ENCODE measurements around the gene CYP2A7. TPM values are rescaled to one million over a fixed set of nuclear protein-coding genes. Genes with fewer than 3 reads are reported as not detected.
"Not testable (repeated sequence)": the region's sequence is repeated elsewhere in the genome, so short reads cannot be mapped to it uniquely, and the experiment has no call there.

CYP2A7 gene
- total and polyA plus RNA-seq, 4 donors, result 0.10 to 1.4 (median 0.78) TPM; not detected in 1

DNA sequence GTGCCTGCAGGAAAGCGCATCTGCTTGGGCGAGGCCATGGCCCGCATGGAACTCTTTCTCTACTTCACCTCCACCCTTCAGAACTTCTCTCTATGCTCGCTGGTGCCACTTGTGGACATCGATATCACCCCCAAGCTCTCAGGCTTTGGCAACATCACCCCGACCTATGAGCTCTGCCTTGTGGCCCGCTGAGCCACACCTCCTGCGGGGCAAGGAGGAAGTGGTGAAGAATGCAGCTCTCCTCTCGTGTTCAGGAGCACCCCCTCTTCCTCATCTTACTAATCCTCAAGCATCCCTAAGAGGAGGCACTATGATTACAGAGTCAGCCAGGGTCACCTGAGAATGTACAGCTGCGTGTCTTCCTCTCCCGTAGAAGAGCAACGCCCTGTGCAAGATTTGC, 17.9 kb upstream of the CYP2A7 start:
- not testable (repeated sequence) for H3K27me3 ChIP-seq (ENCODE audit: control insufficient read depth, insufficient read depth, low read length); DNase-seq (ENCODE audit: low read depth in 4 of 6, low spot score in 6 of 6); H3K4me3 ChIP-seq (ENCODE audit: low read depth, low read length); H3K9me3 ChIP-seq (ENCODE audit: control insufficient read depth, insufficient read depth, low read length); H3K27ac ChIP-seq (ENCODE audit: low read depth, low read length); H3K36me3 ChIP-seq (ENCODE audit: control insufficient read depth, insufficient read depth, low read length); H3K4me1 ChIP-seq (ENCODE audit: control insufficient read depth, insufficient read depth, low read length)
- WGBS (ENCODE audit: insufficient coverage), result 88% methylated on average over 8 of the region's 12 CpGs

DNA sequence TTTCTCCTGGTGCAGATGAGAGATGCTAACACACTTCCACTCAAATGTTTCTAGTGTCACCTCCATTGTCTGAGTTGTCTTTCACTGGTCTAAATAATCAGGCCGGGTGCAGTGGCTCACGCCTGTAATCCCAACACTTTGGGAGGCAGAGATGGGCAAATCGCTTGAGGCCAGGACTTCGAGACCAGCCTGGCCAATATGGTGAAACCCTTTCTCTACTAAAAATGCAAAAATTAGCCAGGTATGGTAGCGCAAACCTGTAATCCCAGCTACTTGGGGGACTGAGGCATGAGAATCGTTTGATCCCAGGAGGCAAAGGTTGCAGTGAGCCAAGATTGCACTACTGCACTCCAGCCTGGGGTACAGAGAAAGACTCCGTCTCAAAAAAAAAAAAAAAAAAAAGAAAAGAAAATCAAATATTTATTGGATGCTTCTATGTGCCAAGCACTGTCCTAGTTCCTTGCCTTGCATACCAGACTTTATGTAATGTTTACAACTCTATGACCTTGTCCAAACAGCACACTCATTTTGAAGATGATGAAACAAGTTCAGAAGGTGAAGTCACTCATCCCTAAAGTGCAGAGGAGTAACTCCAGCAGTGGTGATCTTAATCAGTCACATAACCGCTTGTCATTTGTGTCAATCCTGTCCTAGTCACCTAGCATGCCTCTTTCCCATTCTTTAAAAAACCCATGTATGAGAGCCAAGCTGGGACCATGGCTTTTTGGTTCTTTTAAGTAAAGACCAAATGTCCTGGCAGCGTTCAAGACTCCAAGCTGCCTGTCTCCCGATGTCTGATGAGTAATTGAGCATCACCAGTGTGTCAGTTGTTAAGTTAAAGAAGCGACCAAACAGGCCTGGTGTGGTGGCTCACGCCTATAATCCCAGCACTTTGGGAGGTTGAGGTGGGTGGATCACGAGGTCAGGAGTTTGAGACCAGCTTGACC, 15.1 kb upstream of the CYP2A7 start:
- DNase-seq (ENCODE audit: low read depth in 4 of 6, low spot score in 6 of 6); H3K9me3 ChIP-seq (ENCODE audit: control insufficient read depth, insufficient read depth, low read length); H3K27ac ChIP-seq (ENCODE audit: low read depth, low read length); H3K36me3 ChIP-seq (ENCODE audit: control insufficient read depth, insufficient read depth, low read length); H3K4me1 ChIP-seq (ENCODE audit: control insufficient read depth, insufficient read depth, low read length); H3K4me3 ChIP-seq (ENCODE audit: low read depth, low read length); H3K27me3 ChIP-seq (ENCODE audit: control insufficient read depth, insufficient read depth, low read length): not testable (repeated sequence)
- 94% methylated on average over 8 of the region's 13 CpGs for WGBS (ENCODE audit: insufficient coverage)

DNA sequence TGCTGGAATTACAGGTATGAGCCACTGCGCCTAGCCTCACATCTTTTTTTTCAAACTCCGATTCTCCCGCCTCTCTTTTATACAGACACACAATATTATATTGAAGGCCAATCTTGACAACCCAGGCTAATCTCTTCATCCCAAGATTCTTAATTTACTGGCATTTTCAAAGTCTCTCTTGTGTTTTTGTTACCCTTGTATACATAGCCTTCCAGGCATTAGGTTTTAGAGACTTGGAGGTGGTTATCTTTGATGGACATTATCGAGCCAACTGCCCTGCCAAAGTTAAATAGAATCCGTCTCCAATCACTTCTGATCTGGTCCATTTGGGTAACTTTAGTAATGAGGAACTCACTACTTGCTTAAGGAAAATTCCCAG, 14.4 kb upstream of the CYP2A7 start:
- DNase-seq (ENCODE audit: low read depth in 4 of 6, low spot score in 6 of 6), result no peak
- H3K36me3 ChIP-seq (ENCODE audit: control insufficient read depth, insufficient read depth, low read length), result no peaks in the 10 kb centered on the region
- WGBS (ENCODE audit: insufficient coverage), result 93% methylated on average over 3 of the region's 5 CpGs

DNA sequence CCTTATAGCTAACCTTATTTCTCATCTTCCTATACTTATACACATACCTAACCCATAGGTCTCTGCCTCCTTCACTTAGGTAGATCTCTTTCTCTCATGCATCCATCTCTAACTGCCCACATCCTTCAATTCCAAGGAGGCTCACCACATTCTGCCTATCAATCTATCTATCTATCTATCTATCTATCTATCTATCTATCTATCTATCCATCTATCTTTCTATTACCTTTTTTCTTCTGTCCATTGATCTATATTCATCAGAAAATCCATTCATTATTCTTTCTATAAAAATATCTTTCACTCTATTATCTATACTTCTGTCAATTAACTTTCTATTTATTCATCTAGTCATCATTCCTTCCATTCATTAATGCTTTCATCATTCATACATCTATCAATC, 11.1 kb upstream of the CYP2A7 start:
- H3K36me3 ChIP-seq (ENCODE audit: control insufficient read depth, insufficient read depth, low read length), result no peaks in the 10 kb centered on the region
- no peaks in the 10 kb centered on the region for H3K9me3 ChIP-seq (ENCODE audit: control insufficient read depth, insufficient read depth, low read length)
- no peak overlapping the region for H3K27ac ChIP-seq (ENCODE audit: low read depth, low read length)
- no peaks in the 10 kb centered on the region for H3K4me1 ChIP-seq (ENCODE audit: control insufficient read depth, insufficient read depth, low read length)
- H3K4me3 ChIP-seq (ENCODE audit: low read depth, low read length), result no peak overlapping the region
- no peaks in the 10 kb centered on the region for H3K27me3 ChIP-seq (ENCODE audit: control insufficient read depth, insufficient read depth, low read length)
- no peak for DNase-seq (ENCODE audit: low read depth in 4 of 6, low spot score in 6 of 6)

More for the DNA sequence above, 14.4 kb upstream of the CYP2A7 start:
- Histone ChIP-seq H3K27ac (ENCODE audit: low read depth, low read length) (no peak overlapping the region), H3K9me3 (ENCODE audit: control insufficient read depth, insufficient read depth, low read length) (no peaks in the 10 kb centered on the region), H3K4me1 (ENCODE audit: control insufficient read depth, insufficient read depth, low read length) (no peaks in the 10 kb centered on the region), H3K4me3 (ENCODE audit: low read depth, low read length) (no peak overlapping the region), H3K27me3 (ENCODE audit: control insufficient read depth, insufficient read depth, low read length) (no peaks in the 10 kb centered on the region)

DNA sequence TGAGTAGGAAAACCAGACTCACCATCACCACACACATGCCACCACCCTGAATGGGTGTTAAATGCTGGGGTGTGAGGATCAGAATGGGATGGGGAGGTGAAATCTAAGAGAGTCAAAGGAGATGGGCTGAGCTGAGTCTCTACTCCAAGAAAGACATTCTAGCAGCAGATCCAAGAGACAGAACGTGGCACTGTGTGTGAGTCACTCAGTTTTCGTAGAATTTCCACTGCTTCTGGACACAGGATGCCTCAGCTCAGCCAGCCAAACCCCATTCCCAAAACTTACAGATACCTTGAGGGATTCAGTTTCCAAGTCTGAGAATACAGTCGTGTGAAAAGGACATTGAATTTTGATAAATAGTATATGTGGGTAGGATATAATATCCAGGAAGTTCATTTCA, 7.3 kb upstream of the CYP2A7 start:
- 59% methylated on average over 3 of the region's 3 CpGs for WGBS (ENCODE audit: insufficient coverage)
- no peaks in the 10 kb centered on the region for H3K4me1 ChIP-seq (ENCODE audit: control insufficient read depth, insufficient read depth, low read length)
- DNase-seq (ENCODE audit: low read depth in 4 of 6, low spot score in 6 of 6), result no peak
- no peak overlapping the region for H3K4me3 ChIP-seq (ENCODE audit: low read depth, low read length)
- H3K27ac ChIP-seq (ENCODE audit: low read depth, low read length), result no peak overlapping the region
- no peaks in the 10 kb centered on the region for H3K9me3 ChIP-seq (ENCODE audit: control insufficient read depth, insufficient read depth, low read length)
- no peaks in the 10 kb centered on the region for H3K27me3 ChIP-seq (ENCODE audit: control insufficient read depth, insufficient read depth, low read length)
- no peaks in the 10 kb centered on the region for H3K36me3 ChIP-seq (ENCODE audit: control insufficient read depth, insufficient read depth, low read length)

DNA sequence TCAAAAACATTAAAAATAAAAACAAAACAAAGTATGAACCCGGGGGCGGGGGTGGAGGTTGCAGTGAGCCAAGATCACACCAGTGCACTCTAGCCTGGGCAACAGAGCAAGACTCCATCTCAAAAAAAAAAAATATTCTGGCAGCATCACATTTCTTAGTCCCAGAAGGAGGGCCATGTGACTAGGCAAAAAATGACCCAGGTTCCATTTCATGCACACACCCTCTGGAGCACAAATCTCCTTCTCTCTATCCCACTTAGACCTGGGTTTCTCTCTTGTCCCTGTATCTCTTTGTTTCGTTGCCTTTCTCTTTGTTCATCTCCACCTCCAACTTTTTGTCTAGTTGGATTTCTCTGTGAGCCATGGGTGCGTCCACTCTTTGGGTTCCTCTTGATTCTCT, 6.2 kb upstream of the CYP2A7 start:
- WGBS (ENCODE audit: insufficient coverage), result 77% methylated on average over 3 of the region's 4 CpGs
- no peaks in the 10 kb centered on the region for H3K27me3 ChIP-seq (ENCODE audit: control insufficient read depth, insufficient read depth, low read length)
- no peak overlapping the region for H3K27ac ChIP-seq (ENCODE audit: low read depth, low read length)
- DNase-seq (ENCODE audit: low read depth in 4 of 6, low spot score in 6 of 6), result no peak
- H3K9me3 ChIP-seq (ENCODE audit: control insufficient read depth, insufficient read depth, low read length), result no peaks in the 10 kb centered on the region
- no peak overlapping the region for H3K4me3 ChIP-seq (ENCODE audit: low read depth, low read length)
- H3K4me1 ChIP-seq (ENCODE audit: control insufficient read depth, insufficient read depth, low read length), result no peaks in the 10 kb centered on the region
- no peaks in the 10 kb centered on the region for H3K36me3 ChIP-seq (ENCODE audit: control insufficient read depth, insufficient read depth, low read length)

DNA sequence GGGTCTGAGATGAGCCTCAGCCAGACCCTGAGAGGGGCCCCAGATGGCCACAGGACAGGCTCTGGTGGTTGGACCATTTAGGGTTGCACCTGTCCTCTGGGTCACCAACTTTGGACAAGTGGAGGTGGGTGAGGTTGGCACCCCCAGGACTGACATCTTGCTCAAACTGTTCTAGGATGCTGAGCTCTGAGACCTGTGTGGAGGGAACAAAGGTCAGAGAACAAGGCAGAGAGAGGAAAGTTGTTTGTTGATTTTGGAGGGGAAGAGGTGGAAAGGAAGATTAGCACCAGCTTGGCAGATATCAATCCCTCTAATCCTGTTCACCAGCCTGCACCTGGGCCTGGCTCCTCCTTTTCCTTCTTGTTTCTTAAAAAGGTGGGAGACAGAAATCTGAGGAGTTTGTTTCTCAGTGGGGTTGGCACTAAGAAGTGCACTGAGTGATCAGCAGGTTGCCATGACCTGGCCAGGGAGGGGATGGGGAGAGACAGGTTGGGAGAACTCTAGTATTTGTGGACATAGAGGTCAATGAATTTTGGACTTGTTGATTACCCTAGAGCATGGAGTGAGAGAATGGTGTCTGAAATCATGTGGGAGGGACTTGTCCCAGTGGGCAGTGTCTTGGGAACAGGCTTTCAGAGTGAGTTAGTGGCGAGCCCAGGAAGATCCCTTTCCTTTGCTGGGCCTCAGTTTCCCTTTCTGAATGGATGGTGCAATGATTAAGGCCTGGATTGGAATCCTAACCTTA, 2.3 kb upstream of the CYP2A7 start:
- no CpG with 5 or more reads among the region's 1 CpG for WGBS (ENCODE audit: insufficient coverage)
- H3K27ac ChIP-seq (ENCODE audit: low read depth, low read length); H3K4me1 ChIP-seq (ENCODE audit: control insufficient read depth, insufficient read depth, low read length); H3K36me3 ChIP-seq (ENCODE audit: control insufficient read depth, insufficient read depth, low read length); H3K9me3 ChIP-seq (ENCODE audit: control insufficient read depth, insufficient read depth, low read length); DNase-seq (ENCODE audit: low read depth in 4 of 6, low spot score in 6 of 6); H3K4me3 ChIP-seq (ENCODE audit: low read depth, low read length); H3K27me3 ChIP-seq (ENCODE audit: control insufficient read depth, insufficient read depth, low read length): not testable (repeated sequence)

DNA sequence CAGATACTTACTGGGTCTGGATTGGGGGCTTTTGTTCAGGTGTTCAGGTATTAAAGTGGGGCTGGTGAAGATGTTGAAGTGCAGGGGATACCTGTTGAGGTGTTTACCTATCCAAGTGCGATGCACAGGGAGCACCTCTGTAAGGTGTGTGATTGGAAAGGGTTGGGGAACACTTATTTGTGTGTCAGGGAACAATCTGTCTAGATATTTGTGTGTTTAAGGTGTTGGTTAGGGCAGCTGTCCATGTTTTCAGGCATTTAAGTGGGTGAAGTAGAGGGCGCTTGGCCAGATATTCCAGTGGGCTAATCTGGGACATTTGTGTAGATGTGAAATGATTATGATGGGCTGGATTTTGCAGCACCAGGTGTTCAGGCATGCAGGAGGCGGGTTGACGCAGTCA, 2.7 kb downstream of the CYP2A7 start:
- not testable (repeated sequence) for H3K27me3 ChIP-seq (ENCODE audit: control insufficient read depth, insufficient read depth, low read length)

DNA sequence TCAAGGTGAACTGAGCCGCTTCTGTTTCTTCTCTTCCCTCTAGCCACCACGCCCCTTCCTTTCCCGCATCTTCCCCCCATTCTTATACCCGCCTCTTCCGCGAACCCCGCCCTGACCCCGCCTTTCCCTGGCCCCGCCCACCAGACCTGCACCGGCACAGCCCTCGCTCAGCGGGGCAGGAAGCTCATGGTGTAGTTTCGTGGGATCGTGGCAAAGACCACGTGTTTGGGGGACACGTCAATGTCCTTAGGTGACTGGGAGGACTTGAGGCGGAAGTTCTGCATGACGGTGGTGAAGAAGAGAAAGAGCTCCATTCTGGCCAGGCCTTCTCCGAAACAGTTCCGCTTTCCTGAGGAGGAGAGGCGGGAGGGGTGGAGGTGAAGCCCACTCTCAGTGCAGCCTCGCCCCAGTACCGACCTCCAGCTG, 6.5 kb downstream of the CYP2A7 start:
- not testable (repeated sequence) for H3K27ac ChIP-seq (ENCODE audit: low read depth, low read length); H3K36me3 ChIP-seq (ENCODE audit: control insufficient read depth, insufficient read depth, low read length); DNase-seq (ENCODE audit: low read depth in 4 of 6, low spot score in 6 of 6); H3K4me1 ChIP-seq (ENCODE audit: control insufficient read depth, insufficient read depth, low read length); H3K27me3 ChIP-seq (ENCODE audit: control insufficient read depth, insufficient read depth, low read length); H3K9me3 ChIP-seq (ENCODE audit: control insufficient read depth, insufficient read depth, low read length); H3K4me3 ChIP-seq (ENCODE audit: low read depth, low read length)
- WGBS (ENCODE audit: insufficient coverage), result 2% methylated on average over 9 of the region's 23 CpGs

More for the DNA sequence above, 2.7 kb downstream of the CYP2A7 start:
- not testable (repeated sequence) for DNase-seq (ENCODE audit: low read depth in 4 of 6, low spot score in 6 of 6); H3K36me3 ChIP-seq (ENCODE audit: control insufficient read depth, insufficient read depth, low read length); H3K27ac ChIP-seq (ENCODE audit: low read depth, low read length); H3K4me3 ChIP-seq (ENCODE audit: low read depth, low read length); H3K4me1 ChIP-seq (ENCODE audit: control insufficient read depth, insufficient read depth, low read length); H3K9me3 ChIP-seq (ENCODE audit: control insufficient read depth, insufficient read depth, low read length)
- 77% methylated on average over 2 of the region's 4 CpGs for WGBS (ENCODE audit: insufficient coverage)

DNA sequence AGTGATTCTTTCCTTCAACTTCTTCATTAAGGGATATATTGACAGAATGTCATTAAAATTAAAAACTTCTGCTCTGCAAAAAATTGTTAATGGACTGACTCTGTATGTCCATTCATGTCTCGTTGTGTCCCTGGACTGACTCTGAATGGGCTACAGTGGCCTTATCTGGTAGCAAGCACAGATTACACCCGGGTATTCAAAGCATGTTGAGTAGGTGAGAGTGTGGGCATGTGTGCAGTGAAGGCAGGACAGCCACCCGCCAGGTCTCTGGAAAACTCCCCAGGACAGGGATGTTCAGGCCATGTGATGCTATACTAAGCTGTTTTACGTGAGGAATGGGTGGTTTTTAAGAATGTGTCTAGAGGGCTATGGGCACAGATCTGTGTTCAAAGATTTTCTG, 7.2 kb downstream of the CYP2A7 start:
- not testable (repeated sequence) for H3K27me3 ChIP-seq (ENCODE audit: control insufficient read depth, insufficient read depth, low read length)

More for the DNA sequence above, 7.2 kb downstream of the CYP2A7 start:
- not testable (repeated sequence) for H3K4me3 ChIP-seq (ENCODE audit: low read depth, low read length); H3K9me3 ChIP-seq (ENCODE audit: control insufficient read depth, insufficient read depth, low read length); DNase-seq (ENCODE audit: low read depth in 4 of 6, low spot score in 6 of 6); H3K27ac ChIP-seq (ENCODE audit: low read depth, low read length); H3K4me1 ChIP-seq (ENCODE audit: control insufficient read depth, insufficient read depth, low read length); H3K36me3 ChIP-seq (ENCODE audit: control insufficient read depth, insufficient read depth, low read length)
- WGBS (ENCODE audit: insufficient coverage), result no CpG with 5 or more reads among the region's 4 CpGs
